ENCODE measurements around the gene ARHGAP10.

Gene ARHGAP10

DNA sequence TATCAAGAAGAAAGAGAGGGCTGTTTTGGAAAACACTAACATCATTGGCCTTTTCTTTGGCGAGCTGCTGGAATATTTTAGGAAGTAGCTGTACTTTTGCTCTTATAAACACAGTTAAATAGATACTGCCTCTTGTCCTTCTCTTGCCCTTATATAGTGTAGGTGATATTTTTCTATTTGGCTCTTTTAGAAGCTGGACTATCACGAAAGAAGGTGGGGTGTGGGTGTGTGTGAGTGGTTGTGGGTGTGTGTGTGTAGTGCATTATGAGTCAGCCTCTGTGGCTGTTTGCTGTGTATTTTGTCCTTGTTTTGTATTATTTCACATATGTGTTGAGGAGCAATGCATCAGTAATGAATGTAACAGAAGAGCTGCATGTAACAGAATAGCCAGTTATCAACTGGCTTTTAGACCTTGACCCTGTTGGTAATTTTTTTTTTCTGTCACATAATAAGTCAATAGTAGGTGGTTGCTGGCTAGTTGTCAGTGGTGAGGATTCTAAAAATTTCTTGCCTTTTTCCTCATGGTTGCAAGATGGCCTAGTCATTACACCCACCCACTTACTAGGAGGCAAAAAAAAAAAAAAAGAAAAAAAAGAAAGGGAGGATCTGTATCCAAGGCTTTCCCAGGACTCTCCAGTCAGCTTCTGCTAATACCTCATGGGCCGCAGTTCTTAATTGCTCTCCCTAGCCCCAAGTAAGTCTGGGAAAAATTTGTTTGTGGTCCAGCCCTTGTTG is 23.8 kb downstream of the ARHGAP10 start:
- Histone ChIP-seq H4K20me1 (ENCODE audit: insufficient read depth, low read length) (no peaks in the 10 kb centered on the region), H3K9me3 (ENCODE audit: insufficient read depth, low read length, severe bottlenecking) (no peaks in the 10 kb centered on the region), H3K9ac (ENCODE audit: low read depth, low read length) (no peak overlapping the region), H2AFZ (ENCODE audit: low read depth, low read length) (no peak overlapping the region), H3K4me3 (ENCODE audit: low read depth in 1 of 2, low read length in 2 of 2) (no peak overlapping the region), H3K27me3 (ENCODE audit: insufficient read depth, low read length, poor library complexity) (no peaks in the 10 kb centered on the region), H3K4me1 (ENCODE audit: insufficient read depth, low read length) (no peaks in the 10 kb centered on the region), H3K36me3 (ENCODE audit: insufficient read depth, low read length) (no peaks in the 10 kb centered on the region), H3K4me2 (ENCODE audit: insufficient read depth, low read length) (no peak overlapping the region), H3K27ac (ENCODE audit: low read length) (no peak overlapping the region), H3K79me2 (ENCODE audit: insufficient read depth, low read length) (no peaks in the 10 kb centered on the region)
- DNase-seq (no peak), ATAC-seq (ENCODE audit: insufficient read depth, low read depth) (no peak)
- TF ChIP-seq, protein P1, sequence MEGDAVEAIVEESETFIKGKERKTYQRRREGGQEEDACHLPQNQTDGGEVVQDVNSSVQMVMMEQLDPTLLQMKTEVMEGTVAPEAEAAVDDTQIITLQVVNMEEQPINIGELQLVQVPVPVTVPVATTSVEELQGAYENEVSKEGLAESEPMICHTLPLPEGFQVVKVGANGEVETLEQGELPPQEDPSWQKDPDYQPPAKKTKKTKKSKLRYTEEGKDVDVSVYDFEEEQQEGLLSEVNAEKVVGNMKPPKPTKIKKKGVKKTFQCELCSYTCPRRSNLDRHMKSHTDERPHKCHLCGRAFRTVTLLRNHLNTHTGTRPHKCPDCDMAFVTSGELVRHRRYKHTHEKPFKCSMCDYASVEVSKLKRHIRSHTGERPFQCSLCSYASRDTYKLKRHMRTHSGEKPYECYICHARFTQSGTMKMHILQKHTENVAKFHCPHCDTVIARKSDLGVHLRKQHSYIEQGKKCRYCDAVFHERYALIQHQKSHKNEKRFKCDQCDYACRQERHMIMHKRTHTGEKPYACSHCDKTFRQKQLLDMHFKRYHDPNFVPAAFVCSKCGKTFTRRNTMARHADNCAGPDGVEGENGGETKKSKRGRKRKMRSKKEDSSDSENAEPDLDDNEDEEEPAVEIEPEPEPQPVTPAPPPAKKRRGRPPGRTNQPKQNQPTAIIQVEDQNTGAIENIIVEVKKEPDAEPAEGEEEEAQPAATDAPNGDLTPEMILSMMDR (IDR thresholded peaks at IDR 0.05; ENCODE audit: borderline replicate concordance, extremely low read depth, low read length, poor library complexity, severe bottlenecking) = no peak
- TF ChIP-seq EZH2 (IDR thresholded peaks at IDR 0.05; ENCODE audit: borderline replicate concordance, low read depth, low read length, severe bottlenecking) = no peak

DNA sequence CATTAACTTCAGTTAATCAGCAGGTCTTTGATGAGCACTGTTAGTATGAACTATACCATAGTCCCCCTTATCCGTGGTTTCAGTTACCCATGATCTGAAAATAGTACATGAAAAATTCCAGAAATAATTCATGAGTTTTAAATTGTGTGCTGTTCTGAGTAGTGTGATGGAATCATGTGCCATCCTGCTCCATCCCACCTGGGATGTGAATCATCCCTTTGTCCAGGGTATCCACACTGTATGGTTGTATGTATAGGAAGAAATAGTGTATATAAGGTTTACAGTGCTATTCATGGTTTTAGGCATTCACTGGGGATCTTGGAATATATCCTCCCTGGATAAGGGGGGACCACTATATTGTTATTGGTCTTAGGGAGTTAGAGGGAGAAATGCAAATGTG is 24.5 kb downstream of the ARHGAP10 start:
- H3K4me3 ChIP-seq (ENCODE audit: low read depth in 1 of 2, low read length in 2 of 2) = no peak overlapping the region
- H3K27me3 ChIP-seq (ENCODE audit: insufficient read depth, low read length, poor library complexity) = no peaks in the 10 kb centered on the region
- no peak overlapping the region for H2AFZ ChIP-seq (ENCODE audit: low read depth, low read length)
- H3K9me3 ChIP-seq (ENCODE audit: insufficient read depth, low read length, severe bottlenecking) = no peaks in the 10 kb centered on the region
- DNase-seq (no peak), ATAC-seq (ENCODE audit: insufficient read depth, low read depth) (no peak)
- H4K20me1 ChIP-seq (ENCODE audit: insufficient read depth, low read length) = no peaks in the 10 kb centered on the region
- H3K4me2 ChIP-seq (ENCODE audit: insufficient read depth, low read length) = no peak overlapping the region
- H3K79me2 ChIP-seq (ENCODE audit: insufficient read depth, low read length) = no peaks in the 10 kb centered on the region
- H3K36me3 ChIP-seq (ENCODE audit: insufficient read depth, low read length) = no peaks in the 10 kb centered on the region
- no peak overlapping the region for H3K27ac ChIP-seq (ENCODE audit: low read length)
- no peak overlapping the region for H3K9ac ChIP-seq (ENCODE audit: low read depth, low read length)
- H3K4me1 ChIP-seq (ENCODE audit: insufficient read depth, low read length) = no peaks in the 10 kb centered on the region
- no peak for TF ChIP-seq EZH2 (IDR thresholded peaks at IDR 0.05; ENCODE audit: borderline replicate concordance, low read depth, low read length, severe bottlenecking)
- TF ChIP-seq, protein P1 (IDR thresholded peaks at IDR 0.05; ENCODE audit: borderline replicate concordance, extremely low read depth, low read length, poor library complexity, severe bottlenecking) = no peak

DNA sequence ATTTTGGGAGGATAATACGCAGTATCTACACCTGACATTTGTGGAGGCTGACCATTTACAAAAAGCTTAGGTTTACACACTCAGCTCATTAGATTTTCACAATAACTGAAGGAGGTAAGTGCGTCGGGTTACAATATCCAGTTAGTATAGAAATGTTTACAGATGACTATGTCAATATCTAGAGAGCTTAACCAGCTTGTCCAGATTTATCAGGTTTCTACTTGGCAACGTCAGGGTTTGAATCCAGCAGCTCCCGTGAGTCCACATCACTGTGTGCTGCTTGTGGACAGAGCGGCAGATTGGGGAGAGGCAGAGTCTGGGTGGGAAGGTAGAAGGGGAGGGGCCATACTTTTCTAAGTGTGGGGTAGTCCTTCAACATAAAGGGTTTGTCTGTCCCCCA is 28.3 kb downstream of the ARHGAP10 start:
- no peaks in the 10 kb centered on the region for H4K20me1 ChIP-seq (ENCODE audit: insufficient read depth, low read length)
- no peaks in the 10 kb centered on the region for H3K9me3 ChIP-seq (ENCODE audit: insufficient read depth, low read length, severe bottlenecking)
- H3K27me3 ChIP-seq (ENCODE audit: insufficient read depth, low read length, poor library complexity) = no peaks in the 10 kb centered on the region
- no peaks in the 10 kb centered on the region for H3K79me2 ChIP-seq (ENCODE audit: insufficient read depth, low read length)
- no peaks in the 10 kb centered on the region for H3K4me1 ChIP-seq (ENCODE audit: insufficient read depth, low read length)
- no peak overlapping the region for H3K4me3 ChIP-seq (ENCODE audit: low read depth in 1 of 2, low read length in 2 of 2)
- DNase-seq = no peak
- no peak overlapping the region for H2AFZ ChIP-seq (ENCODE audit: low read depth, low read length)
- no peak for ATAC-seq (ENCODE audit: insufficient read depth, low read depth)
- TF ChIP-seq EZH2 (IDR thresholded peaks at IDR 0.05; ENCODE audit: borderline replicate concordance, low read depth, low read length, severe bottlenecking) = no peak
- TF ChIP-seq, protein P1 (IDR thresholded peaks at IDR 0.05; ENCODE audit: borderline replicate concordance, extremely low read depth, low read length, poor library complexity, severe bottlenecking) = no peak
- H3K36me3 ChIP-seq (ENCODE audit: insufficient read depth, low read length) = no peaks in the 10 kb centered on the region
- H3K9ac ChIP-seq (ENCODE audit: low read depth, low read length) = no peak overlapping the region
- no peak overlapping the region for H3K4me2 ChIP-seq (ENCODE audit: insufficient read depth, low read length)
- no peak overlapping the region for H3K27ac ChIP-seq (ENCODE audit: low read length)

Data from DND-41 (cell line).